SK-N-SH (cell line): ENCODE results near the gene ARHGAP15. TPM values are rescaled to one million over a fixed set of nuclear protein-coding genes. Genes with fewer than 3 reads are reported as not detected.

Experiments used
- CTCF ChIA-PET: fragments of 300-600, 350-600 bp; formaldehyde crosslinking; extraction: SDS; loops from one replicate; lab custom pipeline; 2021; lab: Yijun Ruan, JAX
- POLR2A ChIA-PET: fragments of 350-600 bp; sonication (Branson Sonifier 250); formaldehyde crosslinking; extraction: SDS; loops from one replicate; lab custom pipeline; 2020; ENCODE audit warnings: antibody characterized with exemption, inconsistent platforms; lab: Yijun Ruan, JAX
- DNase-seq: peaks from one replicate; pipeline ENCODE4 v3.0.0; 2012
- H2AFZ ChIP-seq: fragments of 200-600 bp; sonication (generic); 2 replicates; pipeline ENCODE4 v1.8.1; 2016; ENCODE audit warnings: antibody characterized with exemption, mild to moderate bottlenecking, low read depth
- H3F3A ChIP-seq: fragments of 200-600 bp; sonication (generic); replicated peaks from 2 replicates; pipeline ENCODE3; 2016; ENCODE audit warnings: antibody characterized with exemption, mild to moderate bottlenecking; ENCODE audit not compliant: insufficient read depth
- H3K27ac ChIP-seq, 2 experiments: fragments of 200-500 bp in 1 of 2; fragments of 200-600 bp in 1 of 2; sonication (Bioruptor generic) in 1 of 2; sonication (generic), shearing (Covaris generic) in 1 of 2; 2 replicates each; pipeline versions ENCODE4 v1.5.1 to v1.6.1; 2014 to 2016; ENCODE audit warnings: low read depth in 2 of 2, inconsistent platforms in 1 of 2, low read length in 1 of 2, mild to moderate bottlenecking in 1 of 2, mixed read lengths in 1 of 2
- H3K27me3 ChIP-seq: fragments of 200-600 bp; sonication (generic), shearing (Covaris generic); 2 replicates; pipeline ENCODE4 v1.6.1; 2016; ENCODE audit warnings: mixed run types; ENCODE audit not compliant: insufficient read depth
- H3K36me3 ChIP-seq, 2 experiments: fragments of 200-500 bp in 1 of 2; fragments of 200-600 bp in 1 of 2; sonication (Bioruptor generic) in 1 of 2; sonication (generic) in 1 of 2; replicated peaks in 1 of 2; 2 replicates each; pipeline versions ENCODE3 to v1.5.1; 2014 to 2016; ENCODE audit warnings: low read length in 1 of 2, mild to moderate bottlenecking in 1 of 2; ENCODE audit not compliant: insufficient read depth in 2 of 2, control insufficient read depth in 1 of 2
- H3K4me1 ChIP-seq, 2 experiments: fragments of 200-500 bp in 1 of 2; fragments of 200-600 bp in 1 of 2; sonication (Bioruptor generic) in 1 of 2; sonication (generic), shearing (Covaris generic) in 1 of 2; 2 replicates each; pipeline versions ENCODE4 v1.5.1 to v1.6.1; 2014 to 2016; ENCODE audit warnings: low read depth in 1 of 2, low read length in 1 of 2, mixed run types in 1 of 2; ENCODE audit not compliant: insufficient read depth in 2 of 2, control insufficient read depth in 1 of 2
- H3K4me2 ChIP-seq: fragments of 200-600 bp; sonication (generic), shearing (Covaris generic); 2 replicates; pipeline ENCODE4 v1.6.1; 2017; ENCODE audit warnings: mixed run types
- H3K4me3 ChIP-seq, 2 experiments: fragments of 200-500 bp in 1 of 2; fragments of 200-600 bp in 1 of 2; sonication (Bioruptor generic) in 1 of 2; sonication (generic), shearing (Covaris generic) in 1 of 2; 2 replicates each; pipeline versions ENCODE4 v1.5.1 to v1.8.1; 2014 to 2016; ENCODE audit warnings: low read depth in 2 of 2, inconsistent platforms in 1 of 2, low read length in 1 of 2, mild to moderate bottlenecking in 1 of 2, mixed read lengths in 1 of 2, moderate library complexity in 1 of 2
- H3K79me2 ChIP-seq: fragments of 200-600 bp; sonication (generic); 2 replicates; pipeline ENCODE4 v1.8.1; 2017; ENCODE audit warnings: mild to moderate bottlenecking; ENCODE audit not compliant: insufficient read depth
- H3K9ac ChIP-seq: fragments of 200-600 bp; sonication (generic); 2 replicates; pipeline ENCODE4 v1.6.1; 2017; ENCODE audit warnings: mixed run types
- H3K9me2 ChIP-seq: fragments of 200-600 bp; sonication (generic); 2 replicates; pipeline ENCODE4 v1.6.1; 2017; ENCODE audit warnings: mixed run types
- H3K9me3 ChIP-seq: fragments of 200-600 bp; sonication (generic); 2 replicates; pipeline ENCODE4 v1.6.1; 2017; ENCODE audit warnings: mixed run types, mild to moderate bottlenecking, moderate library complexity
- H4K20me1 ChIP-seq: fragments of 200-600 bp; sonication (generic); 2 replicates; pipeline ENCODE4 v1.6.1; 2017; ENCODE audit warnings: mild to moderate bottlenecking, mixed run types; ENCODE audit not compliant: insufficient read depth
- CHD2 ChIP-seq: fragments of 150-350 bp; IDR thresholded peaks from 2 replicates; pipeline ENCODE4 v1.6.1; 2018; ENCODE audit warnings: low read length; ENCODE audit not compliant: partially characterized antibody
- ELF1 ChIP-seq: IDR thresholded peaks from 2 replicates; pipeline ENCODE4 v1.4.0; 2012
- GATA2 ChIP-seq: sonication (generic); formaldehyde crosslinking; IDR thresholded peaks from 2 replicates; pipeline ENCODE4 v1.5.0; 2020; ENCODE audit warnings: mild to moderate bottlenecking, missing genetic modification reagents
- JUND ChIP-seq: IDR thresholded peaks from 2 replicates; pipeline ENCODE4 v1.4.0; 2012
- MEF2A ChIP-seq: IDR thresholded peaks from 2 replicates; pipeline ENCODE4 v1.4.0; 2012; ENCODE audit warnings: low read depth, borderline replicate concordance
- MXI1 ChIP-seq: IDR thresholded peaks from 2 replicates; pipeline ENCODE4 v1.6.1; 2012; ENCODE audit warnings: mild to moderate bottlenecking, low read depth, low read length, improper control_type of control experiment
- POLR2AphosphoS5 ChIP-seq: IDR thresholded peaks from 2 replicates; pipeline ENCODE4 v1.6.1; 2012; ENCODE audit warnings: low read depth, low read length
- RAD21 ChIP-seq: IDR thresholded peaks from 2 replicates; pipeline ENCODE4 v1.6.1; 2012; ENCODE audit warnings: mild to moderate bottlenecking, low read length
- RCOR1 ChIP-seq: fragments of 150-350 bp; IDR thresholded peaks from 2 replicates; pipeline ENCODE4 v1.6.1; 2017; ENCODE audit warnings: antibody characterized with exemption, low read length
- SIN3A ChIP-seq: IDR thresholded peaks from 2 replicates; pipeline ENCODE4 v1.6.1; 2012; ENCODE audit warnings: low read depth, mild to moderate bottlenecking, low read length, moderate library complexity, borderline replicate concordance
- SMC3 ChIP-seq: IDR thresholded peaks from 2 replicates; pipeline ENCODE4 v1.6.1; 2012; ENCODE audit warnings: low read depth, low read length, improper control_type of control experiment
- TAF1 ChIP-seq: IDR thresholded peaks from 2 replicates; pipeline ENCODE4 v1.6.1; 2012; ENCODE audit warnings: low read depth, mild to moderate bottlenecking, low read length, moderate library complexity, borderline replicate concordance
- YY1 ChIP-seq: IDR thresholded peaks from 2 replicates; pipeline ENCODE4 v1.4.0; 2012; ENCODE audit warnings: low read depth, mild to moderate bottlenecking
- WGBS: methylation state at CpG from one replicate; pipeline ENCODE4 v1.1.6; 2017; ENCODE audit warnings: low lambda C conversion rate; 5-methylcytosine and 5-hydroxymethylcytosine counted together
- polyA plus RNA-seq, 3 experiments: library from polyadenylated mRNA; depleted of rRNA; stranded (reverse); fragments of >200 nt; gene quantifications; 2 replicates each; pipeline ENCODE4 v1.2.3, GENCODE V29; 2012
- TF ChIP-seq, protein P1 (sequence below): IDR thresholded peaks from 2 replicates; pipeline ENCODE4 v1.4.0; 2012; ENCODE audit warnings: low read depth, borderline replicate concordance
- TF ChIP-seq, protein P2 (sequence below): IDR thresholded peaks from 2 replicates; pipeline ENCODE4; 2012
- TF ChIP-seq, protein P3 (sequence below): IDR thresholded peaks from 2 replicates; pipeline ENCODE4 v1.4.0; 2012; ENCODE audit warnings: low read depth, borderline replicate concordance
- TF ChIP-seq, protein P4 (sequence below): fragments of 150-350 bp; IDR thresholded peaks from 2 replicates; pipeline ENCODE4 v1.6.1; 2017; ENCODE audit warnings: antibody characterized with exemption, low read length, low read depth, borderline replicate concordance
- TF ChIP-seq, protein P5 (sequence below): IDR thresholded peaks from 2 replicates; pipeline ENCODE4 v1.4.0; 2012; ENCODE audit warnings: low read depth
- TF ChIP-seq, protein P6 (sequence below): fragments of 200-600 bp; sonication (generic); IDR thresholded peaks from 2 replicates; pipeline ENCODE4 v1.6.1; 2017; ENCODE audit warnings: antibody characterized with exemption, mild to moderate bottlenecking, moderate library complexity

ARHGAP15 gene
- polyA plus RNA-seq, 1 of the 3 experiments (the other 2 are of a cell fraction), result not detected

DNA sequence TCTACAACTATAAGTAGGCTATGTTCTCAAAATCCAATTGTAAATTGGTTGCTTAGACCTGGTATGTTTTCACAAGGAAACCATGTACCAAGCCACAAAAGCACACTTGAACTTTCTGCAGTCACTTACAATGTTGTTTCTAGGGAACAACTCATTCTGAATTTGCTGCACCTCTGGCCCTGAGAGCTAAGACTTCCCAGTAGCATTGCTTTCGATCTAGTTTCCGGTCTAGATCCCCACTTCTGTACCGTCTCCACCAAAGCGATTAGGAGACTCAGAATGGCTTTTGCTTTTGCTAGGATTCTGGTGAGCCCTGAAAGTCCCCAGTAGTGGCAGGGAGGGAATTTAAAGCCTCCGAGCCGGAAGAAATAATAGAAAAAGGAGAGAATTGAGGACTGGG, 313.0 kb downstream of the ARHGAP15 start:
- Histone ChIP-seq H3K9ac (no peak overlapping the region), H3K4me1 (no peaks in the 10 kb centered on the region), H3K36me3 (no peaks in the 10 kb centered on the region), H2AFZ (no peak overlapping the region), H4K20me1 (no peaks in the 10 kb centered on the region), H3K27ac (no peak overlapping the region), H3K9me2 (no peaks in the 10 kb centered on the region)
- CTCF ChIA-PET, result no interaction called here
- DNase-seq, result no peak
- TF ChIP-seq MXI1, result no peak
- TF ChIP-seq, protein P1, sequence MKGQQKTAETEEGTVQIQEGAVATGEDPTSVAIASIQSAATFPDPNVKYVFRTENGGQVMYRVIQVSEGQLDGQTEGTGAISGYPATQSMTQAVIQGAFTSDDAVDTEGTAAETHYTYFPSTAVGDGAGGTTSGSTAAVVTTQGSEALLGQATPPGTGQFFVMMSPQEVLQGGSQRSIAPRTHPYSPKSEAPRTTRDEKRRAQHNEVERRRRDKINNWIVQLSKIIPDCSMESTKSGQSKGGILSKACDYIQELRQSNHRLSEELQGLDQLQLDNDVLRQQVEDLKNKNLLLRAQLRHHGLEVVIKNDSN, result no peak
- TF ChIP-seq, protein P2, sequence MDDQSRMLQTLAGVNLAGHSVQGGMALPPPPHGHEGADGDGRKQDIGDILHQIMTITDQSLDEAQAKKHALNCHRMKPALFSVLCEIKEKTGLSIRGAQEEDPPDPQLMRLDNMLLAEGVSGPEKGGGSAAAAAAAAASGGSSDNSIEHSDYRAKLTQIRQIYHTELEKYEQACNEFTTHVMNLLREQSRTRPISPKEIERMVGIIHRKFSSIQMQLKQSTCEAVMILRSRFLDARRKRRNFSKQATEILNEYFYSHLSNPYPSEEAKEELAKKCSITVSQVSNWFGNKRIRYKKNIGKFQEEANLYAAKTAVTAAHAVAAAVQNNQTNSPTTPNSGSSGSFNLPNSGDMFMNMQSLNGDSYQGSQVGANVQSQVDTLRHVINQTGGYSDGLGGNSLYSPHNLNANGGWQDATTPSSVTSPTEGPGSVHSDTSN, result no peak
- TF ChIP-seq MEF2A, result no peak
- no peak for TF ChIP-seq SMC3
- TF ChIP-seq YY1, result no peak
- TF ChIP-seq, protein P3, sequence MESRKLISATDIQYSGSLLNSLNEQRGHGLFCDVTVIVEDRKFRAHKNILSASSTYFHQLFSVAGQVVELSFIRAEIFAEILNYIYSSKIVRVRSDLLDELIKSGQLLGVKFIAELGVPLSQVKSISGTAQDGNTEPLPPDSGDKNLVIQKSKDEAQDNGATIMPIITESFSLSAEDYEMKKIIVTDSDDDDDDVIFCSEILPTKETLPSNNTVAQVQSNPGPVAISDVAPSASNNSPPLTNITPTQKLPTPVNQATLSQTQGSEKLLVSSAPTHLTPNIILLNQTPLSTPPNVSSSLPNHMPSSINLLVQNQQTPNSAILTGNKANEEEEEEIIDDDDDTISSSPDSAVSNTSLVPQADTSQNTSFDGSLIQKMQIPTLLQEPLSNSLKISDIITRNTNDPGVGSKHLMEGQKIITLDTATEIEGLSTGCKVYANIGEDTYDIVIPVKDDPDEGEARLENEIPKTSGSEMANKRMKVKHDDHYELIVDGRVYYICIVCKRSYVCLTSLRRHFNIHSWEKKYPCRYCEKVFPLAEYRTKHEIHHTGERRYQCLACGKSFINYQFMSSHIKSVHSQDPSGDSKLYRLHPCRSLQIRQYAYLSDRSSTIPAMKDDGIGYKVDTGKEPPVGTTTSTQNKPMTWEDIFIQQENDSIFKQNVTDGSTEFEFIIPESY, result no peak
- TF ChIP-seq, protein P4, sequence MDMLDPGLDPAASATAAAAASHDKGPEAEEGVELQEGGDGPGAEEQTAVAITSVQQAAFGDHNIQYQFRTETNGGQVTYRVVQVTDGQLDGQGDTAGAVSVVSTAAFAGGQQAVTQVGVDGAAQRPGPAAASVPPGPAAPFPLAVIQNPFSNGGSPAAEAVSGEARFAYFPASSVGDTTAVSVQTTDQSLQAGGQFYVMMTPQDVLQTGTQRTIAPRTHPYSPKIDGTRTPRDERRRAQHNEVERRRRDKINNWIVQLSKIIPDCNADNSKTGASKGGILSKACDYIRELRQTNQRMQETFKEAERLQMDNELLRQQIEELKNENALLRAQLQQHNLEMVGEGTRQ, result no peak
- no peak for TF ChIP-seq CHD2
- TF ChIP-seq POLR2AphosphoS5, result no peak
- no peak for TF ChIP-seq RAD21
- TF ChIP-seq SIN3A, result no peak
- TF ChIP-seq RCOR1, result no peak
- TF ChIP-seq TAF1, result no peak
- TF ChIP-seq, protein P5, sequence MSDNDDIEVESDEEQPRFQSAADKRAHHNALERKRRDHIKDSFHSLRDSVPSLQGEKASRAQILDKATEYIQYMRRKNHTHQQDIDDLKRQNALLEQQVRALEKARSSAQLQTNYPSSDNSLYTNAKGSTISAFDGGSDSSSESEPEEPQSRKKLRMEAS, result no peak
- TF ChIP-seq, protein P6, sequence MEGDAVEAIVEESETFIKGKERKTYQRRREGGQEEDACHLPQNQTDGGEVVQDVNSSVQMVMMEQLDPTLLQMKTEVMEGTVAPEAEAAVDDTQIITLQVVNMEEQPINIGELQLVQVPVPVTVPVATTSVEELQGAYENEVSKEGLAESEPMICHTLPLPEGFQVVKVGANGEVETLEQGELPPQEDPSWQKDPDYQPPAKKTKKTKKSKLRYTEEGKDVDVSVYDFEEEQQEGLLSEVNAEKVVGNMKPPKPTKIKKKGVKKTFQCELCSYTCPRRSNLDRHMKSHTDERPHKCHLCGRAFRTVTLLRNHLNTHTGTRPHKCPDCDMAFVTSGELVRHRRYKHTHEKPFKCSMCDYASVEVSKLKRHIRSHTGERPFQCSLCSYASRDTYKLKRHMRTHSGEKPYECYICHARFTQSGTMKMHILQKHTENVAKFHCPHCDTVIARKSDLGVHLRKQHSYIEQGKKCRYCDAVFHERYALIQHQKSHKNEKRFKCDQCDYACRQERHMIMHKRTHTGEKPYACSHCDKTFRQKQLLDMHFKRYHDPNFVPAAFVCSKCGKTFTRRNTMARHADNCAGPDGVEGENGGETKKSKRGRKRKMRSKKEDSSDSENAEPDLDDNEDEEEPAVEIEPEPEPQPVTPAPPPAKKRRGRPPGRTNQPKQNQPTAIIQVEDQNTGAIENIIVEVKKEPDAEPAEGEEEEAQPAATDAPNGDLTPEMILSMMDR, result no peak
- no peak for TF ChIP-seq GATA2 (CRISPR knock-in tag)
- TF ChIP-seq JUND, result no peak
- no peak for TF ChIP-seq ELF1
- TF ChIP-seq, all 33 proteins: peak for 0
- no peaks in the 10 kb centered on the region for H3F3A ChIP-seq
- no peaks in the 10 kb centered on the region for H3K9me3 ChIP-seq
- no peaks in the 10 kb centered on the region for H3K27me3 ChIP-seq
- POLR2A ChIA-PET, result no interaction called here
- H3K4me3 ChIP-seq, result no peak overlapping the region
- H3K79me2 ChIP-seq, result no peaks in the 10 kb centered on the region
- no peak overlapping the region for H3K4me2 ChIP-seq
- 85% methylated on average over 6 of the region's 6 CpGs for WGBS
